NB4 (cell line): Measurements from ENCODE around the gene RNU11.

Experiments used
- POLR2A ChIP-seq: IDR thresholded peaks from 2 replicates; pipeline ENCODE4 v1.6.1; 2011; ENCODE audit warnings: mild to moderate bottlenecking; ENCODE audit not compliant: insufficient read length; ENCODE audit errors: extremely low read depth
- TF ChIP-seq, protein P1 (sequence below): IDR thresholded peaks from one replicate; pipeline ENCODE4 v1.5.1; 2012; ENCODE audit warnings: low read depth, low read length

DNA sequence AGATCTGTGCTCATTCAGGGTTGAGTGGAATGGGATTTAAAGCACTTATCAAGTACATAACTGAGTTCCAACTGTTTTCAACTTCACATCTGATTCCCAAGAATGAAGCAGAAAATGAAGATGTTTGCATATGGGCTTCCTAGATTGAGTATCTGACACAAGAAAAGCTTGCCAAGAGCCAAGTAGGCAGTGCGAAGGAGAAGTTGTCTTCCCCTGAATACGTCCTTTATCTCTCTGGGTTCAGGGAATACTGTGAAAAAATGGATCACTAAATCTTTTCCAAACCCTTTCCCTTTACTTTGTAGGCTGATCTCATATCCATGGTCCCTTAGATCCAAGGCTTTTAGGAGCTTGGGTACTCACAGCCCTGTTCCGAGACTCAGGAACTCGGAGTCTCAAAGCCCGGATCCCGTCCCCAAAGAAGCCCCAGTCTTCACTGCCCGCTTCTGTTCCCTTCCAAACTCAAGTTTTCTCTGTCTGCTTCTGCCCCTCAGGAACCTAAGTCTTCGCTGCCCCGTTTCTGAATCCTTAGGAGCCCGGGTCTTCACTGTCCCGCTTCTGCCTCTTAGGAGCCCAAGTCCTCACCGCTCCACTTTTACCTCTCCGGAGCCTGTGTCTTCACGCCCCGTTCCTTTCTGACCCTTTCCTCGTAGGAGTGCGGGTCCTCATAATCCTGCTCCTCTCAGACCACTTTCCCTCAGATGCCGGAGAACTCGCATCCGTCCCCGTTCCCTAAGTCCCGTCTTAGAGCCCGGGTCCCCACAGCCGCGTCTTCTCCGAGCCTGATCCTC lies 6.1 kb upstream of the RNU11 start:
- TF ChIP-seq, protein P1, sequence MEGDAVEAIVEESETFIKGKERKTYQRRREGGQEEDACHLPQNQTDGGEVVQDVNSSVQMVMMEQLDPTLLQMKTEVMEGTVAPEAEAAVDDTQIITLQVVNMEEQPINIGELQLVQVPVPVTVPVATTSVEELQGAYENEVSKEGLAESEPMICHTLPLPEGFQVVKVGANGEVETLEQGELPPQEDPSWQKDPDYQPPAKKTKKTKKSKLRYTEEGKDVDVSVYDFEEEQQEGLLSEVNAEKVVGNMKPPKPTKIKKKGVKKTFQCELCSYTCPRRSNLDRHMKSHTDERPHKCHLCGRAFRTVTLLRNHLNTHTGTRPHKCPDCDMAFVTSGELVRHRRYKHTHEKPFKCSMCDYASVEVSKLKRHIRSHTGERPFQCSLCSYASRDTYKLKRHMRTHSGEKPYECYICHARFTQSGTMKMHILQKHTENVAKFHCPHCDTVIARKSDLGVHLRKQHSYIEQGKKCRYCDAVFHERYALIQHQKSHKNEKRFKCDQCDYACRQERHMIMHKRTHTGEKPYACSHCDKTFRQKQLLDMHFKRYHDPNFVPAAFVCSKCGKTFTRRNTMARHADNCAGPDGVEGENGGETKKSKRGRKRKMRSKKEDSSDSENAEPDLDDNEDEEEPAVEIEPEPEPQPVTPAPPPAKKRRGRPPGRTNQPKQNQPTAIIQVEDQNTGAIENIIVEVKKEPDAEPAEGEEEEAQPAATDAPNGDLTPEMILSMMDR = no peak
- TF ChIP-seq POLR2A = no peak
